ENCODE data around the gene INF2.

Gene INF2

DNA sequence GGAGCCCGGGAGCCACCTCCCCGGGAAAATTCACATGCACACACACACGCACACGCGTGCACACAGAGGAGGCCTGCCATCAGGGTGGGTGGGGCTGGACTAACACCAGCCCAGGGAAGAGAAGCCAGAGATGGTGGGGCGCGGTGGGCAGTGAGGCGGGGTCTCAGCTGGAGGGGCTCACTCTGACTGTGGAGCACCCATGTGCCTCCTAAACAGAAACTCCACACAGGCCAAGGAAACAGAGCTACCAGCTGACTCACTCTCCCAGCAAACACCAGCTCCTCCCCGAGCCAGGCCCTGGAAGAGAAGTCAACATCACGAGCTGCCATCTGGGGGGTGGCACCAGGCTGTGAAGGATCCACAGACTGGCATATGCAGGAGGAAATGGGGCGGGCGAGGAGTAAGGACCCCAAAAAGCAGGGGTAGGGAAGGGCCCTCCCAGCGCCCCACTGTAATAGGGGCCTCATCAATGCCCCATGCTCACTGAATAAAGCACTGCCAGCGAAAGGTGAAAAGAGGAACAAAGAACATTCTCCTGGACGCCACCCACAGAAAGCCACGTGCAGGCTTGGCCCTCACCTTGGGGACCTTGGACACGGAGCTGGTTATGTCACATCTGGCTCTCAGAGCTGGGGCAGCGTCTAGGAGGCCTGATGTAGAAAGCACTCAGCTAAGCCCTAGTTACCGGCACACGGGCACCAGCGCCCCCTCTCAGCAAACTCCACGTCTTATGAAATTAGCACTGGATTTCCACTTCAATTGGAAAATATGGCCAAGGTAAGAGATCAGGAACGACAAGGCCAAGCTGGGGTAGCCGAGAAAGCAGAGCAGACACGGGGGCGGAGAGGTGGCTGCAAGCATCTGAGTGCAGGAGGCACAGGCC lies 8.4 kb upstream of the INF2 start:
- Histone ChIP-seq H3K9me3 (ENCODE audit: control insufficient read depth, low read length) (no peaks in the 10 kb centered on the region), H3K27me3 (ENCODE audit: control insufficient read depth, insufficient read depth, low read length) (no peaks in the 10 kb centered on the region), H3K4me1 (ENCODE audit: control insufficient read depth, insufficient read depth, low read length) (peaks cover 68% of the 10 kb centered on the region), H3K9ac (ENCODE audit: low read length) (peak overlapping the region; percentile 86), H3K36me3 (ENCODE audit: control insufficient read depth, insufficient read depth, low read length) (no peaks in the 10 kb centered on the region), H3K4me3 (ENCODE audit: low read length) (peak overlapping the region; percentile 31)

GRCh38 chr14:104681689-104682074 lies 7.7 kb upstream of the INF2 start:
- H3K4me1 ChIP-seq (ENCODE audit: control insufficient read depth, insufficient read depth, low read length), result peaks cover 71% of the 10 kb centered on the region
- H3K9ac ChIP-seq (ENCODE audit: low read length), result peak overlapping the region; percentile 86
- H3K36me3 ChIP-seq (ENCODE audit: control insufficient read depth, insufficient read depth, low read length), result no peaks in the 10 kb centered on the region
- H3K4me3 ChIP-seq (ENCODE audit: low read length), result peak overlapping the region; percentile 31
- H3K27me3 ChIP-seq (ENCODE audit: control insufficient read depth, insufficient read depth, low read length), result no peaks in the 10 kb centered on the region
- no peaks in the 10 kb centered on the region for H3K9me3 ChIP-seq (ENCODE audit: control insufficient read depth, low read length)

DNA sequence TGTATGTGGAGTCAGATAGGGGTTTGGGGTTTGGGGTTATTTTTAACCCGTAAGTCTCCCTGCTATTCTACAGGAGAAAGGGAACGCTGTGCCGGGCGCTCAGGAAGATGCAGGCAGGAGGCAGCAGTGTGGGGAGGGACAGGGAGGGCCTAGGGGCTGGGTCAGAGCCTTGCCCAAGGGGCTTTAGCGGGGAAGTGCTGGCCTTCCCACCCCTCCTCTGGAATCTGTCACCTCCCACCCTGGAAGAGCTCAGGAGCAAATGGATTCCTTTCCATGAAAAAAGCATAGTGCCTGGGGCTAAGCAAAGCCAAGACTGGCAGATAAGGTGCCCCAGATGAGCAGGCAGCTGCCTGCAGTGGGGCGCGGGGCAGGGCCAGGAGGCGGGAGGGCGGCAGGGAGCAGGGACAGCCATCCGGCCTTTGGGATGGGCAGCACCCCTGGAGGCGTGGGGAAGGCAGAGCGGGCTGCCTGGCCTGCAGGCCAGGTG lies 7.3 kb upstream of the INF2 start:
- Histone ChIP-seq H3K4me1 (ENCODE audit: control insufficient read depth, insufficient read depth, low read length) (peaks cover 71% of the 10 kb centered on the region), H3K9ac (ENCODE audit: low read length) (peak overlapping the region; percentile 86), H3K36me3 (ENCODE audit: control insufficient read depth, insufficient read depth, low read length) (no peaks in the 10 kb centered on the region), H3K9me3 (ENCODE audit: control insufficient read depth, low read length) (no peaks in the 10 kb centered on the region), H3K27me3 (ENCODE audit: control insufficient read depth, insufficient read depth, low read length) (no peaks in the 10 kb centered on the region), H3K4me3 (ENCODE audit: low read length) (peak overlapping the region; percentile 31)

GRCh38 chr14:104683653-104684448 lies 5.6 kb upstream of the INF2 start:
- Histone ChIP-seq H3K36me3 (ENCODE audit: control insufficient read depth, insufficient read depth, low read length) (no peaks in the 10 kb centered on the region), H3K9ac (ENCODE audit: low read length) (no peak overlapping the region), H3K9me3 (ENCODE audit: control insufficient read depth, low read length) (no peaks in the 10 kb centered on the region), H3K4me1 (ENCODE audit: control insufficient read depth, insufficient read depth, low read length) (peaks cover 70% of the 10 kb centered on the region), H3K27me3 (ENCODE audit: control insufficient read depth, insufficient read depth, low read length) (no peaks in the 10 kb centered on the region), H3K4me3 (ENCODE audit: low read length) (no peak overlapping the region)

- Histone ChIP-seq H3K36me3 (ENCODE audit: control insufficient read depth, insufficient read depth, low read length) (no peaks in the 10 kb centered on the region), H3K27me3 (ENCODE audit: control insufficient read depth, insufficient read depth, low read length) (no peaks in the 10 kb centered on the region), H3K9ac (ENCODE audit: low read length) (no peak overlapping the region), H3K9me3 (ENCODE audit: control insufficient read depth, low read length) (no peaks in the 10 kb centered on the region), H3K4me3 (ENCODE audit: low read length) (no peak overlapping the region), H3K4me1 (ENCODE audit: control insufficient read depth, insufficient read depth, low read length) (peaks cover 66% of the 10 kb centered on the region)
Observed at GRCh38 chr14:104684449-104684821, 5.0 kb upstream of the INF2 start.

- H3K27me3 ChIP-seq (ENCODE audit: control insufficient read depth, insufficient read depth, low read length), result no peaks in the 10 kb centered on the region
- peaks cover 60% of the 10 kb centered on the region for H3K4me1 ChIP-seq (ENCODE audit: control insufficient read depth, insufficient read depth, low read length)
- no peaks in the 10 kb centered on the region for H3K36me3 ChIP-seq (ENCODE audit: control insufficient read depth, insufficient read depth, low read length)
- no peaks in the 10 kb centered on the region for H3K9me3 ChIP-seq (ENCODE audit: control insufficient read depth, low read length)
- H3K9ac ChIP-seq (ENCODE audit: low read length), result no peak overlapping the region
- H3K4me3 ChIP-seq (ENCODE audit: low read length), result no peak overlapping the region
Observed at GRCh38 chr14:104685216-104685997, 4.0 kb upstream of the INF2 start.

GRCh38 chr14:104685998-104686610 lies 3.3 kb upstream of the INF2 start:
- Histone ChIP-seq H3K9me3 (ENCODE audit: control insufficient read depth, low read length) (no peaks in the 10 kb centered on the region), H3K9ac (ENCODE audit: low read length) (no peak overlapping the region), H3K4me3 (ENCODE audit: low read length) (no peak overlapping the region), H3K27me3 (ENCODE audit: control insufficient read depth, insufficient read depth, low read length) (no peaks in the 10 kb centered on the region), H3K36me3 (ENCODE audit: control insufficient read depth, insufficient read depth, low read length) (no peaks in the 10 kb centered on the region), H3K4me1 (ENCODE audit: control insufficient read depth, insufficient read depth, low read length) (peaks cover 60% of the 10 kb centered on the region)

- no peak overlapping the region for H3K4me3 ChIP-seq (ENCODE audit: low read length)
- H3K9me3 ChIP-seq (ENCODE audit: control insufficient read depth, low read length), result no peaks in the 10 kb centered on the region
- H3K27me3 ChIP-seq (ENCODE audit: control insufficient read depth, insufficient read depth, low read length), result no peaks in the 10 kb centered on the region
- no peaks in the 10 kb centered on the region for H3K36me3 ChIP-seq (ENCODE audit: control insufficient read depth, insufficient read depth, low read length)
- peak overlapping the region; percentile 51 for H3K9ac ChIP-seq (ENCODE audit: low read length)
- peaks cover 60% of the 10 kb centered on the region for H3K4me1 ChIP-seq (ENCODE audit: control insufficient read depth, insufficient read depth, low read length)
Observed at GRCh38 chr14:104686624-104687517, 2.5 kb upstream of the INF2 start.

DNA sequence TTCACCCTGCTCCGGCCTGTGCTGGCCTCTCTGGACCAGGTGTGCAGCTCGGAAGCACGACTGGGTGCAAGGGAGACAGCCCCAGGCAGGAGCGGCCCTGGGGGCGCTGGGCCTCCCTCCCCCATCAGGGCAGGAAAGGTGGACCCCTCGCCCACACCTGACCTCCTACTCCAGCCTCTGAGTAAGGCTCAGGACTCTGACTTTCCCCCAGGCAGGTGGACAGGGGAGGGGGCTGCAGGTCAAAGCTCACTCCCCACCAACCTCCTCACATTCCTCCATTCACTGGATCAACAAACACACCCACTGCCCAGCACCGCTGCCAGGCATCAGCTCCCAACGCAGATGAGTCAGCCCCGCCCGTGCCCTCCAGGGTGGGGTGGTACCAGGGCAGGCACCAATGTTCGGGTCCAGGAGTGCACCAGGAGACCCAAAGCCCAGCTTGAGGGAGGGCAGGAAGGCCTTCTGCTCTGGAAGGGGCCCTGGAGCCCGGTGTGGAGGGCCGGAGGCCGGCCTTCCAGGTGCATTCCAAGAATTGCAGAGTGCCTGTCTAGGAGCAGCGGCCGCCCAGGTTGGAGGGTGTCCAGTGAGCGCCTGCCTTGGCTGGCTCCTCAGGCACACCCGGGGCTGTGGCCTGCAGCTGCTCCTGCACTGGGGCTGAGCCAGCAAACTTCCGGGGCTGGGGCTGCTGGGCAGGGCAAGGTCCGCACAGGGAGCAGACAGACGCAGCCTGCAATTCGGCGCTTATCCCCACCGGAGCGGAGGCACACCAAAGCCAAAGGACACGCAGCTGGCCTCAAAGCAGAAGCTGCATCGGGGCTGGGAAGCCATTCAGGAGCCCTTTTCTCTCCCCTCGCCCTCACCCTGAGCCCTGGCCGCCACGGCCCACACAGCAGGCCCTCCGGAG lies 1.6 kb upstream of the INF2 start:
- Histone ChIP-seq H3K36me3 (ENCODE audit: control insufficient read depth, insufficient read depth, low read length) (no peaks in the 10 kb centered on the region), H3K4me1 (ENCODE audit: control insufficient read depth, insufficient read depth, low read length) (peaks cover 59% of the 10 kb centered on the region), H3K4me3 (ENCODE audit: low read length) (peak overlapping the region; percentile 20), H3K9me3 (ENCODE audit: control insufficient read depth, low read length) (no peaks in the 10 kb centered on the region), H3K9ac (ENCODE audit: low read length) (peak overlapping the region; percentile 74), H3K27me3 (ENCODE audit: control insufficient read depth, insufficient read depth, low read length) (no peaks in the 10 kb centered on the region)

DNA sequence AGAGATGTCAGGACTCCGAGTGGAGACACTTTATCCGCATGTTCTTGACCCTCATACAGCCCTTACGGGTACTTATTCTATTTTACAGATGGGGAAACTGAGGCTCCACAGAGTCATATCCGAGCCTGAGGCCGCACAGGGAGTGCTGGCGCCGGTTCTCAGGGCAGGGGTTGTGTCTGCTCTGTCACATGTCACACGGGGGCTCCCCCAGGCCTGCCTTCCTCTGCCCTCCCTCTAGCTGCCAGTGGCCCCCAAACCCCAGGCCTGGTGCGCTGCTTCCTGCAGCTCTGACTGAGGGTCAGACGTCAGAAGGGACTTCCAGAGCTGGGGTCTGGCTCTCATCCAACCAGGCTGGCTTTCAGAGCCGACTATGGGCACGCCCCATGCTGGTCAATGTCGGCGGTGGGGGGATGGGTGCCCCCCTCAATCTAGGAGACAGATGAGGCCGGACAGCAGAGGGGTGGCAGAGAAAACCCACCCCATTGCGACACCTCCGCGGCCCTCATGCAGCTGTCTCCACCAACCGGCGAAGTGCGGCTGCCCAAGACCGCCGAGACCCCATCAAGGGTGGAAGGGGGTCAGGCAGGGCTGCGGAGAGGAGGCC lies 811 bp upstream of the INF2 start:
- Histone ChIP-seq H3K27me3 (ENCODE audit: control insufficient read depth, insufficient read depth, low read length) (no peaks in the 10 kb centered on the region), H3K9me3 (ENCODE audit: control insufficient read depth, low read length) (no peaks in the 10 kb centered on the region), H3K4me3 (ENCODE audit: low read length) (peak overlapping the region; percentile 20), H3K4me1 (ENCODE audit: control insufficient read depth, insufficient read depth, low read length) (peaks cover 62% of the 10 kb centered on the region), H3K36me3 (ENCODE audit: control insufficient read depth, insufficient read depth, low read length) (no peaks in the 10 kb centered on the region), H3K9ac (ENCODE audit: low read length) (peak overlapping the region; percentile 74)
